Stimulated activated memory B cell treated with anti-CD40 and anti-IgM and Interleukin-4, amounts not matched to agents 10 μg/mL and 1 μg/mL and 100 μg/mL, for 72 hours (primary cell): ENCODE data around the gene SEMA4A.
"Not testable (repeated sequence)": the region's sequence is repeated elsewhere in the genome, so short reads cannot be mapped to it uniquely, and the experiment has no call there.

ENCODE experiments used
- ATAC-seq: fragments of 150-1000 bp; cut with Tn5 transposase; 2 replicates; pipeline ENCODE4 v1.10.0; 2021
- H3K27ac Mint-ChIP-seq: one replicate; pipeline ENCODE4 v1.8.0; 2022; ENCODE audit warnings: mild to moderate bottlenecking, mixed read lengths
- H3K27me3 Mint-ChIP-seq: one replicate; pipeline ENCODE4 v1.8.0; 2022; ENCODE audit warnings: mixed read lengths
- H3K36me3 Mint-ChIP-seq: one replicate; pipeline ENCODE4 v1.8.0; 2022; ENCODE audit warnings: mixed read lengths
- H3K4me1 Mint-ChIP-seq: one replicate; pipeline ENCODE4 v1.8.0; 2022; ENCODE audit warnings: mixed read lengths
- H3K4me3 Mint-ChIP-seq: one replicate; pipeline ENCODE4 v1.8.0; 2022; ENCODE audit warnings: mild to moderate bottlenecking, moderate library complexity, mixed read lengths
- H3K9me3 Mint-ChIP-seq: one replicate; pipeline ENCODE4 v1.8.0; 2022; ENCODE audit warnings: mixed read lengths

The SEMA4A gene

DNA sequence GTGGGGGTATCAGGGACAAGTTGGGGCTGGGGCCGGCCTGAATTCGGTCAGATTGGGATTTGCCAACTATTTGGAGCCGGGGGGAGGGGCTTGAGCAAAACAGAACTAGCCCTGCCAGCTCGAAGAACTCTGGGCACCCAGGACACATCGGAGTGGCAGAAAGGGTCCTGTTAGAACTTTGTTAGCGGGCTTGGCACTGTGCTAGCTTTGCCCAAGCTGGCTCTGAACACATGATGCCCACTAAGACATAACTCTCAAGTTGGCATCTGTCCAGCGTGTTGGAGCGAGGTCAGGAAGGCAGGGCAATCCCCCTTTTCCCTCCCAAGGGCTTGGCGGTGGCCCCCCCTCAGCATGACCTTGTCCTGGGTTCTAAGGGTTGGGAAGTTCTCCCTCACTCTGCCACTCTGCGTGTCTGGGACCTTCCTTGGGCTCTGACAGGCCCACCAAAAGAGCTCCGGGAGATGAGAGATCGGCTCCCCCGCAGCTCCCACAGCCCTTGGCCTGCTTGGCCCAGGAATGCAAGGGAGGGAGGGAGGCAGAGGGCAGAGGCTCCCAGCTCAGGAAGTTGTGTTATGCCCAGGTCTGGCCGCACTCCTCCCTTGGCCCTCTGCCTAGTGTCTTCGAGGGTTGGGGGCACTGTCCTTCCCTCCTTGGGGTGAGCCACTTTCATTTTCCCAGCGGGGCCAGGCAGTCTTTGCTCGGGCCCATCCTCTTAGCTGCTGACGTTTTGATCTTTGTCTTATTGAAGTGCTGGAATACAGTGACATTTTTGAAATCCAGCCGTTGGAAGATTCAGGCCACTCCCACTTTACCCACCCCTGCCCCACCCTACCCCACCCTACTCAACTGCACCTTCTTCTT is 37.6 kb upstream of the SEMA4A start:
- Mint-ChIP-seq H3K4me3 (peak overlapping the region; percentile 98), H3K27ac (peak overlapping the region; percentile 95), H3K4me1 (peaks cover 78% of the 10 kb centered on the region), H3K36me3 (peaks cover 36% of the 10 kb centered on the region), H3K9me3 (no peaks in the 10 kb centered on the region), H3K27me3 (peaks cover 9% of the 10 kb centered on the region)
- no peak for ATAC-seq

DNA sequence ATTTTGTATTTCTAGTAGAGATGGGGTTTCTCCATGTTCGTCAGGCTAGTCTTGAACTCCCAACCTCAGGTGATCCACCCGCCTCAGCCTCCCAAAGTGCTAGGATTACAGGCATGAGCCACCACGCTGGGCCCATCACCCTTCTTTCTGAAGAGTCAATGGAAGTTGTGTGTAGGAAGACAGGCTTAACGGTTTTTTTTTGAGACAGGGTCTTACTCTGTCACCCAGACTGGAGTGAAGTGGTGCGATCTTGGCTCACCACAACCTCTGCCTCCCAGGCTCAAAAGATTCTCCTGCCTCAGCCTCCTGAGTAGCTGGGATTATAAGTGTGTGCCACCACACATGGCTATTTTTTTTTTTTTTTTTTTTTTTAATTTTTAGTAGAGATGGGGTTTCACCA is 36.7 kb upstream of the SEMA4A start:
- ATAC-seq, H3K27me3 Mint-ChIP-seq, H3K9me3 Mint-ChIP-seq: not testable (repeated sequence)
- Mint-ChIP-seq H3K4me3 (peak overlapping the region; percentile 98), H3K36me3 (peaks cover 36% of the 10 kb centered on the region), H3K27ac (peak overlapping the region; percentile 95), H3K4me1 (peaks cover 73% of the 10 kb centered on the region)

DNA sequence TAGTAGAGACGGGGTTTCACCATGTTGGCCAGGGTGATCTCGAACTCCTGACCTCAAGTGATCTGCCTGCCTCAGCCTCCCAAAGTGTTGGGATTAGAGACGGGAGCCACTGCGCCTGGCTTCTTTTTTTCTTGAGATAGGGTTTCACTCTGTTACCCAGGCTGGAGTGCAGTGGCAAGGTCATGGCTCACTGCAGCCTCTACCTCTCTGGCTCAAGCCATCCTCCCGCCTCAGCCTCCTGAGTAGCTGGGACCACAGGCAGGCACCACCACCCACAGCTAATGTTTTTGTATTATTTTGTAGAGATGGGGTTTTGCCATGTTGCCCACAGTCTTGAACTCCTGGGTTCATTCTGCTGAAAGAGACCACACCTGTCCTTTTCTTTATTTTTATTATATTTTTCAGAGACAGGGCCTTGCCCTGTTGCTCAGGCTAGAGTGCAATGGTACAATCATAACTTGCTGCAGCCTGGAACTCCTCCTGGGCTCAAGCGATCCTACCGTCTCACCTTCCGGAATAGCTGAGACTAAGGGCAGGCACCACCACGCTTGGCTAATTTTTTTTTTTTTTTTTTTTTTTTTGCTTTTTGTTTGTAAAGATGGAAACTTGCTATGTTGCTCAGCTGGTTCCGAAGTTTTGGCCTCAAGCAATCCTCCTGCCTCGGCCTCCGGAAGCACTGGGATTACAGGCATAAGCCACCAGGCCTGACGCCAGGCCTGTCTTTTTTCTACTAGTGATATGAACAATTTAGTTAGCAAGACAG is 35.8 kb upstream of the SEMA4A start:
- Mint-ChIP-seq H3K9me3 (no peaks in the 10 kb centered on the region), H3K27ac (no peak overlapping the region), H3K4me3 (peak overlapping the region; percentile 59), H3K27me3 (peaks cover 9% of the 10 kb centered on the region), H3K4me1 (peaks cover 73% of the 10 kb centered on the region), H3K36me3 (peaks cover 41% of the 10 kb centered on the region)
- ATAC-seq, result no peak

DNA sequence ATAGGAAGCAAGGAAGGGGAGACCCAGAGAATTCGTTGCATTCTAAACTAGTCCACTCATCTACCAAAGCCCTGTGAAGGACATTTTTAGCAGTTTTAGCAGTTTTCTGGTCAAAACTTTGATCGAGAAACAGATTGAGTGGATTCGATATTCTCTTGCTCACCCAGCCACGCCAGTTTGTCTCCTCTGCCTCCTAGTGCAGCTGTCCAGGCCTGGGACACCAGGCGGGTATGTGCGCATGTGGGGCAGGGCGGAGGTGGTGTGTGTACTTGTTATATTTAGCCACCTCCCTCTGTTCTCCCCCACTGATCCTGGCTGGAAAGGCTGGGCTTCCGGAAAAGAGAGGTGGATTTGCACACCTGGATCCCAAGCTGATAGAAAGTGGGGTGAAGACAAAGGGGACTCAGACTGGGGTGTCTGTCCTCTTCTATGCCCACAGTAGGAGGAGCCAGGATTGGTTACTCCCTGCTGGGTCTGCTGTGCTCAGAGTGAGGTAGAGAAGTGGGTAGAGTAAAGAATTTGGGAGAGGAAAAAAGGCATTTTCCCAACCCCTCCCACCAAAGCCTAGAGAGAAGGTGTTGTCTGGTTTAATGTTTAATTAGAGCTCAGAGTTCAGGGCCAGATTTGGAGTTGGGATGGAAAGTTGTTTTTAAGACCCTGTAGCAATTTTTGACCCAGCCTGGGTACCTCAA is 35.1 kb upstream of the SEMA4A start:
- Mint-ChIP-seq H3K27ac (no peak overlapping the region), H3K4me1 (peaks cover 73% of the 10 kb centered on the region), H3K27me3 (peaks cover 9% of the 10 kb centered on the region), H3K4me3 (peak overlapping the region; percentile 65), H3K9me3 (no peaks in the 10 kb centered on the region), H3K36me3 (peaks cover 42% of the 10 kb centered on the region)
- no peak for ATAC-seq

DNA sequence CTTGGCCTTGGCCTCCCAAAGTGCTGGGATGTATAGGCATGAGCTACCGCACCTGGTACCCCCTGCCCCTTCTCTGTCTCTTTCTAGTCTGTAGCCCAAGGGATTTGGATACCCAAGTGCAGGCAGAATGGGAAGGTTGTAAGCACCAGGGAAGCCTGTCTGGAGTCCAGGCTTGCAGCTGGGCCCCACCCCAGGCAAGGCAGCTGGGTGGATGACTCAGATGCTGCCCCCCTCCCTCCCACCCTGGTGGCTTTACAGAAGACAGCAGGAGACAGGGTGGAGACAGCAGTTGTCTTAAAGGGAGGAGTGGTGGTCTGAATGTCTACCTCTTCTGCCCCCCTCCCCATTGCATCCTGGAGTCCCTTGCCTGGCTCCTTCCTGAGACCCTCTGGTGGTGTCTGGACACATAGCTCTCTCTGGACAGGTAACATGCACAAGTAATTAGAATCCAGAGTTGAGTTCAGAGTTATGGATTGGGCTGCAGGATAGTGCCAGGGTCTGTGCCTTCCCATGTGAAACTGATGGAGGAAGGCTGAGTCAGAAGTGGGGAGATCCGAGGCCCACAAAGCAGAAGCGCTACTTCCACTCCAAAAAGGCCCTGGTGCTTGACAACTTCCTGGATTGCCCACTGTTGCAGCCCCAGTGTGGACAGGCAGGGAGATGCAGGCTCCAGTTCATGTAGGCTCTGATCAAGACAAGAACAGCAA is 33.7 kb upstream of the SEMA4A start:
- H3K9me3 Mint-ChIP-seq, result no peaks in the 10 kb centered on the region
- peaks cover 42% of the 10 kb centered on the region for H3K36me3 Mint-ChIP-seq
- H3K4me1 Mint-ChIP-seq, result peaks cover 74% of the 10 kb centered on the region
- H3K27ac Mint-ChIP-seq, result no peak overlapping the region
- peak overlapping the region; percentile 52 for H3K4me3 Mint-ChIP-seq
- H3K27me3 Mint-ChIP-seq, result peaks cover 9% of the 10 kb centered on the region
- peak; percentile 84 for ATAC-seq

DNA sequence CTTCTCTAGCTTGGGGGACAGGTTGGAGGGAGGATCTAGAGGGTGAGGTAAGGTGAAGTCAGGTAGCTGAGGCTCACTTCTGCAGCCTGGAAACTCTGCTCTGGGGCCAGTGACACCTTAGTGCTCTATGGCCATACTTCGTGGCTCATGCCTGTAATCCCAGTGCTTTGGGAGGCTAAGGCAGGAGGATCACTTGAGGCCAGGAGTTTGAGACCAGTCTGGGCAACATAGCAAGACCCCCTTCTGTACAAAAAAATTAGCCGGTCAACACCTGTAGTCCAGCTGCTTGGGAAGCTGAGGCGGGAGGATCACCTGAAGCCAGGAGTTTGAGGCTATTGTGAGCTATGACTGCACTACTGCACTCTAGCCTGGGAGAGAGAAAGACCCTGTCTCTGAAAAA is 33.1 kb upstream of the SEMA4A start:
- Mint-ChIP-seq H3K27me3 (peaks cover 9% of the 10 kb centered on the region), H3K27ac (no peak overlapping the region), H3K36me3 (peaks cover 36% of the 10 kb centered on the region), H3K4me3 (peak overlapping the region; percentile 52), H3K9me3 (no peaks in the 10 kb centered on the region), H3K4me1 (peaks cover 74% of the 10 kb centered on the region)
- no peak for ATAC-seq

DNA sequence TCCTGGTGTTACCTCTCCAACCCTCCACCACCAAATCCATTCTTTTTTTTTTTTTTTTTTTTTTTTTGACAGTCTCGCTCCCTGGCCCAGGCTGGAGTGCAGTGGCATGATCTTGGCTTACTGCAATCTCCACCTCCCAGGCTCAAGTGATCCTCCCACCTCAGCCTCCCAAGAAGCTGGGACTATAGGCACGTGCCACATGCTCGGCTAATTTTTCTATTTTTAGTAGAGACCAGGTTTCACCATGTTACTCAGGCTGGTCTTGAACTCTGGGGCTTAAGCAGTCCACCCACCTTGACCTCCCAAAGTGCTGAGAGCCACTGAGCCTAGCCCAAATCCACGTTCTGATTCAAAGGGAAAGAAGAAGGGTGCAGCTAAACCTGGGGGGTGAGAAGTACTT is 32.4 kb upstream of the SEMA4A start:
- not testable (repeated sequence) for H3K27me3 Mint-ChIP-seq, H3K27ac Mint-ChIP-seq, ATAC-seq, H3K9me3 Mint-ChIP-seq, H3K4me3 Mint-ChIP-seq
- peaks cover 73% of the 10 kb centered on the region for H3K4me1 Mint-ChIP-seq
- H3K36me3 Mint-ChIP-seq, result peaks cover 34% of the 10 kb centered on the region

DNA sequence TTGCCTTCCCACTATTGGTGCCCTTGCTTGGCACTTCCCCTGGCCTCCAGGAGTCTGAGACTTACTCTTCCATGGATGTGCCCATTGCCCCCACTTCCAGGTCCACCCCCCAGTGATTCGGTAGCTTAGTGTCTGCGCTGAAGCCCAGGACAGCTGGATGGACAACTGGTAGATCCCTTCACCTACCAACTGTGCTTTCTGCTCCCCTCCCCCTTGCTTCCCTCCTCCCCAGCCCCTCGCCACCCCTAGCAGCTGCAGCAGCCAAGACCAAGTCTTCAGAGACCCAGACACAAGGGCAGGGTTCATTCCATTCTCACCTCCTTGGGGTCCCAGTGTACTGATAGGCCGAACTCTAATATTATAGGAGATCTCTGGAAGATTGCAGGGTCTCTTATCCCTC is 31.9 kb upstream of the SEMA4A start:
- ATAC-seq, result no peak
- H3K27ac Mint-ChIP-seq, result no peak overlapping the region
- peaks cover 31% of the 10 kb centered on the region for H3K36me3 Mint-ChIP-seq
- H3K4me3 Mint-ChIP-seq, result no peak overlapping the region
- peaks cover 73% of the 10 kb centered on the region for H3K4me1 Mint-ChIP-seq
- H3K9me3 Mint-ChIP-seq, result no peaks in the 10 kb centered on the region
- peaks cover 4% of the 10 kb centered on the region for H3K27me3 Mint-ChIP-seq

DNA sequence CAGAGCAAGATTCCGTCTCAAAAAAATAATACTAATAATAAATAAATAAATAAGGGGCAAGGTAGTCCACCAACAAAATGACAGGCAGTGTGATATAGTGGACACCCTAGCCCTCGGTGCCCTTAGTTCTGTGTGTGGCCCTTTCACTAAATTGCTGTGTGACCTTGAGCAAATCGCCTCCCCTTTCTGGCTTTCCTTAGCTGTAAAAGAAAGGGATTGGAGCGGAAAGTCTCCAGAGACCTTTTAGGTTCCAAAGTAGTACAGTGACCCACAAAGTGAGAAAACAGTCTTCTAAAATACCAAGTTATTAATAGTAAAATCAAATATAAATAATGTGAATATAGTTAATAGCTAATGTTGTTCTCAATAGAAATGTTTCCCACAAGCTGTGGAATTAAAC is 31.3 kb upstream of the SEMA4A start:
- ATAC-seq, result no peak
- Mint-ChIP-seq H3K4me3 (no peak overlapping the region), H3K36me3 (peaks cover 29% of the 10 kb centered on the region), H3K27ac (peak overlapping the region; percentile 63), H3K4me1 (peaks cover 76% of the 10 kb centered on the region), H3K27me3 (no peaks in the 10 kb centered on the region), H3K9me3 (no peaks in the 10 kb centered on the region)

DNA sequence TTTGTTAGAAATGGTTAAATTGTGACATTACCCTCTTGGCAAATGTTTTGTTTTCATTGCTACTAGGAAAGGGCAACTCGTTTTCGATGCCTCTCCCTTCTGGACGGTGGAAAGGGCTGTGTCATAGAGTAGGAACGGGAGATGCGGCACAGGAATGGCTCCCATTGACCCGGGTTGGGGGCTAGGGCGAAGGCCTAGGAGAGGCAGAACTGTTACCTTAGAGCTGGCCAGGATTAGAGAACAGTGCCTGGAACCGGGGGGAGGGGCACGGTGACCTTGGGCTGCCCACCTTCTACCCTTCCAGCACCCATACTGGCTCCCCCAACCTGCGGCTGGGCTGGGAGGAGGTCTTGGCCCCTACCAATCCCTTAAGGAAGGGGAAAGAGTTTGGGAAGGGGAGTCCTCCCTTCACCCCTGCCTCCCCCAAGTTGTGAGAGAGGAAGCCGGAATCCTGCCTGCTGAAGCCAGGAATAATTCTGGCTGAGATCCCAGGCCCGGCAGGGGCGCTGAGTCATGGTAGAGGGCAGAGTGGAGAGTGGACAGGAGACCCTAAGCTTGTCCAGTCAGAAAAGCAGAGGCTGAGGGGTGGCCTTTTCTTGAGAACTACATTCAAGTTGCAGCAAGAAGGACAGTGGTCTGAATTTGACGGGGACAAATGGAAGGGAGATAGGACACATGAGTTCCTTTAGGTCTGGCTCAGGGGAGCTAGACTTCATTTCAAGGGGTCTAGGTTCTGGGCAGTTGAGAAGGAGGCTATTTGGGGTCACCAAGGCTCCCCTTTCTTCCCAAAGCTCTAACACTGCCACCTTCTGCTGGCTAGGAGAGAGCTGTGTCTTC is 30.6 kb upstream of the SEMA4A start:
- Mint-ChIP-seq H3K4me1 (peaks cover 83% of the 10 kb centered on the region), H3K36me3 (peaks cover 28% of the 10 kb centered on the region), H3K27ac (peak overlapping the region; percentile 63), H3K4me3 (no peak overlapping the region), H3K27me3 (no peaks in the 10 kb centered on the region), H3K9me3 (no peaks in the 10 kb centered on the region)
- ATAC-seq, result no peak

DNA sequence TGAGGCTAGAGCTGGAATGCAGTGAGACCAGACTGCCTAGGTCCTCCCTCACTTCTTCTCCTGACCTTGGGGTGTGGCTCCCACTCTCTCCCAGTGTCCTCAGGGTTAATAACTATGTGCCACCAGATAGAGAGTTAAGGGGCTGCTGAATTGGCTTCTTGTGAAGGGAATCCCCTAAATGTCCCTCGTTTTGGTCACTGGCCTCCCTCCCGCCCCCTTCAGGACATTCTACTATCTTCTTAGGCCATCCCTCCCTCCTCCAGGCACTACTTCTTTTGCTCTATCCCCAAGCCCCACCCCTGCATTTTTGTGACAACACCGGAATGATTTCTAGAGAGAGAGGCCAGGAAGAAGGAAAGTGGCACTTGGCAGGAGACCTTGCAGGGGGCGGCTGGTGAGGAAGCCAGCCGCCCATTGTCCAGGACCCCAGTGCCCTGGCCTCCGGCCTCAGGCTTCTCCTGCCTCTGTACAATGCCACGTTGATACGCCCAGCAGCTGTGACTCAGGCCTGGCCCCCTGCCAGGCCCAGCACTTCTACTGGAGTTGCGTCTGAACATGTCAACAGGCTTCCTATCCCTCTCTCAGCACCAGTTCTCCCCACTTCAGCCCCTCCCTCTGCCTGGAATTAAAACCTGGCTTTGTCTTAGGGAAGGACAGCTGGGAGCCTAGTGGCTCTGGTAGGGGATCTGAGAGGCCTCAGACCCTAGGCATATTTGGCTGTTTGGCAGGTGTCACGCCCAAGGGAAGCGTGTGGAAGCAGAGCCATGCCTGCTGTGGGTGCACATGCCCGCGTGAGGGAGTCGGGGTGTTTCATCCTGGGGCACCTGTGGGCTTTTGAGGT is 29.8 kb upstream of the SEMA4A start:
- Mint-ChIP-seq H3K4me3 (no peak overlapping the region), H3K27me3 (no peaks in the 10 kb centered on the region), H3K27ac (peak overlapping the region; percentile 94), H3K36me3 (peaks cover 19% of the 10 kb centered on the region), H3K4me1 (peaks cover 82% of the 10 kb centered on the region), H3K9me3 (no peaks in the 10 kb centered on the region)
- no peak for ATAC-seq

DNA sequence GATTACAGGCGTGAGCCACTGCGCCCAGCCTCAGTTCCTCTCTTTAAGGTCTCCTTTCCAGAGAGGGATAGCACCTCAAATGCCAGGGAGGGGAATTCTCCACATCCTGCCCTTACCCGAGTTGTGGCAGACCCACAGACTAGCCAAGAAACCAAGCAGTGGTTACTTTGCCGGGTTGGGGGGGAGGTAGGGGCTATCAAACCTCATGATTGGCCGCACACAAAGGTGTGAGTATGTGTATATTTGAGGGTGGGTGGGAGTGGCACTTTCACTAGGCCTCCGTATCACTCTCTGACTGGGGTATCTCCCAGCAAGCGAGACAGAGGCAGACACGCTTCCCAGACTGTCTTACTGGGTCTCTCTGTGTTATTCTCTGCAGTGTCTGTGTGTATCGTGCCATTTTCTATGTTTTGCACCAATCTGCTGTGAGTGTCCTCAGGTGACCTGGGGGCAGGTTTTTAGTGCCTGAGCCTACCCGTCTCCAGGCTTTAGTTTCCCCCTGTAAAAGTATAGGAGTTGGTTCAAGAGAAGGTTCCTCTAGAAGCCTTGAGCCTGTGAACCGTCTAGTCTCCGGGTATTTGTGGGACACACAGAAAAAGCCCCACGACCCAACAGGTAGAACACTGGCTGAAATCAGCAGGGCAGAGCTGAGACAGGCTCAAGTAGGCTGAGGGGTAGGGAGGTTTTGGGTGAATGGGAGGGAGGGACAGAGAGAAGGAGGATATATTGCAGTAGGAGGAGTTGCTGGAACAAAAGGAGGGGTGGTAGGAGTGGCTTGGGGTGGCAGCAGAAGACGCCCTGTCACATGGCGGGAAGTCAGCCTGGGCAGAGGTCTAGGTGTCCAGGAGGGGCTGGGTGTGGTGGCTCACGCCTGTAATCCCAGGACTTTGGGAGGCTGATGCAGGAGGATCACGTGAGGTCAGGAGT is 28.6 kb upstream of the SEMA4A start:
- ATAC-seq, result no peak
- no peaks in the 10 kb centered on the region for H3K27me3 Mint-ChIP-seq
- H3K4me3 Mint-ChIP-seq, result no peak overlapping the region
- H3K4me1 Mint-ChIP-seq, result peaks cover 82% of the 10 kb centered on the region
- peaks cover 16% of the 10 kb centered on the region for H3K36me3 Mint-ChIP-seq
- H3K9me3 Mint-ChIP-seq, result no peaks in the 10 kb centered on the region
- H3K27ac Mint-ChIP-seq, result peak overlapping the region; percentile 94

DNA sequence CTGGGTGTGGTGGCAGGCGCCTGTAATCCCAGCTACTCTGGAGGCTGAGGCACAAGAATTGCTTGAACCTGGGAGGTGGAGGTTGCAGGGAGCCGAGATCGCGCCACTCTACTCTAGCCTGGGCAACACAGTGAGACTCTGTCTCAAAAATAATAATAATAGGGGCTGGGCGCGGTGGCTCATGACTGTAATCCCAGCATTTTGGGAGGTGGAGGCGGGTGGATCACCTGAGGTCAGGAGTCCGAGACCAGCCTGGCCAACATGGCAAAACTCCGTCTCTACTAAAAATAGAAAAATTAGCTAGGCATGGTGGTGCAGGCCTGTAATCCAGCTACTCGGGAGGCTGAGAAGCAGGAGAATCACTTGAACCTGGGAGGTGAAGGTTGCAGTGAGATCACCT is 27.8 kb upstream of the SEMA4A start:
- Mint-ChIP-seq H3K27ac (peak overlapping the region; percentile 94), H3K4me1 (peaks cover 82% of the 10 kb centered on the region), H3K36me3 (peaks cover 16% of the 10 kb centered on the region)
- H3K4me3 Mint-ChIP-seq, ATAC-seq, H3K9me3 Mint-ChIP-seq, H3K27me3 Mint-ChIP-seq: not testable (repeated sequence)
